Loucy (cell line): ENCODE measurements around the gene MAB21L4.

Source experiments
- H2AFZ ChIP-seq: fragments of 200-600 bp; sonication (generic); 2 replicates; pipeline ENCODE4 v1.6.0; 2016; ENCODE audit warnings: antibody characterized with exemption, mild to moderate bottlenecking, low read length, moderate library complexity
- H3F3A ChIP-seq: fragments of 200-600 bp; 2 replicates; pipeline ENCODE4 v1.6.0; 2016; ENCODE audit warnings: antibody characterized with exemption, low read depth, mild to moderate bottlenecking
- H3K27me3 ChIP-seq: fragments of 200-600 bp; sonication (generic); 2 replicates; pipeline ENCODE4 v1.6.1; 2014; ENCODE audit warnings: low read length, mild to moderate bottlenecking; ENCODE audit not compliant: insufficient read depth, poor library complexity, severe bottlenecking
- H3K36me3 ChIP-seq: fragments of 200-600 bp; sonication (generic); 2 replicates; pipeline ENCODE4 v1.6.1; 2016; ENCODE audit warnings: low read length; ENCODE audit not compliant: insufficient read depth
- H3K4me1 ChIP-seq: fragments of 200-600 bp; sonication (generic); 2 replicates; pipeline ENCODE4 v1.5.1; 2014; ENCODE audit warnings: low read length, mild to moderate bottlenecking; ENCODE audit not compliant: insufficient read depth, poor library complexity, severe bottlenecking
- H3K4me2 ChIP-seq: fragments of 200-600 bp; sonication (generic); 2 replicates; pipeline ENCODE4 v1.6.0; 2014; ENCODE audit warnings: antibody characterized with exemption, low read length, low read depth, mild to moderate bottlenecking; ENCODE audit not compliant: poor library complexity, severe bottlenecking
- H3K4me3 ChIP-seq: fragments of 200-600 bp; sonication (generic); 2 replicates; pipeline ENCODE4 v1.5.1; 2014; ENCODE audit warnings: low read length, mild to moderate bottlenecking, mixed read lengths; ENCODE audit not compliant: poor library complexity, severe bottlenecking
- H3K79me2 ChIP-seq: fragments of 200-600 bp; sonication (generic); 2 replicates; pipeline ENCODE4 v1.6.1; 2014; ENCODE audit warnings: low read length; ENCODE audit not compliant: insufficient read depth
- H3K9ac ChIP-seq: fragments of 200-600 bp; sonication (generic); 2 replicates; pipeline ENCODE4 v1.6.0; 2014; ENCODE audit warnings: mild to moderate bottlenecking, low read depth, low read length, moderate library complexity; ENCODE audit not compliant: poor library complexity, severe bottlenecking
- H3K9me2 ChIP-seq: fragments of 200-600 bp; sonication (generic); replicated peaks from 2 replicates; pipeline ENCODE4 v1.6.1; 2016; ENCODE audit warnings: low read depth, low read length, mixed read lengths
- H3K9me3 ChIP-seq: fragments of 200-600 bp; sonication (generic); 2 replicates; pipeline ENCODE4 v1.6.1; 2014; ENCODE audit warnings: mild to moderate bottlenecking, antibody characterized with exemption, low read length, low read depth; ENCODE audit not compliant: insufficient read depth
- H4K20me1 ChIP-seq: fragments of 200-600 bp; sonication (generic); 2 replicates; pipeline ENCODE4 v1.6.0; 2014; ENCODE audit warnings: antibody characterized with exemption, low read length, mild to moderate bottlenecking; ENCODE audit not compliant: insufficient read depth, poor library complexity, severe bottlenecking
- EZH2phosphoT487 ChIP-seq: fragments of 200-600 bp; IDR thresholded peaks from 2 replicates; pipeline ENCODE4 v1.6.1; 2018; ENCODE audit warnings: antibody characterized with exemption, mild to moderate bottlenecking, moderate library complexity, borderline replicate concordance
- TF ChIP-seq, protein P1 (sequence below): fragments of 200-600 bp; sonication (generic); conservative IDR thresholded peaks from 2 replicates; pipeline ENCODE4 v1.5.1; 2014; ENCODE audit warnings: mild to moderate bottlenecking, antibody characterized with exemption, low read length

The MAB21L4 gene

DNA sequence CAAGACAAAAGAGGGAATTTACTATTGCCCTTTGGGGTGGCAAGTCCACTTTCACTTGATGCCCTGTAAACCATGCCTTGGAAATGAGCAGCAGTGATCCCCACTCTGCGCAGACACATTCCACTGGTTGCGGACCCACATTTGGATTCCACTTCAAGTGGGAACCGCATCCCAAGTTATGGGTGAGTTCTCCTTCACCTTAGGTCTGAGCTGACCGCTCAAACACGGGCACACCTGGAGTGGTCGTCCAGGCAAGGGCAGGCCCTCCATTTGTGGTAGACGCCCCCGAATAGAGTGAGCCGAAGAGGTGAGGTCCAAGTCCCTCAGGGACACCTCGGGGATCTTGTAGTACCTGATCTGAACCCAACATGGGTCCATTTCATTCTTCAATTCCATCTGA is 37.1 kb downstream of the MAB21L4 start:
- no peak for TF ChIP-seq EZH2phosphoT487
- TF ChIP-seq, protein P1, sequence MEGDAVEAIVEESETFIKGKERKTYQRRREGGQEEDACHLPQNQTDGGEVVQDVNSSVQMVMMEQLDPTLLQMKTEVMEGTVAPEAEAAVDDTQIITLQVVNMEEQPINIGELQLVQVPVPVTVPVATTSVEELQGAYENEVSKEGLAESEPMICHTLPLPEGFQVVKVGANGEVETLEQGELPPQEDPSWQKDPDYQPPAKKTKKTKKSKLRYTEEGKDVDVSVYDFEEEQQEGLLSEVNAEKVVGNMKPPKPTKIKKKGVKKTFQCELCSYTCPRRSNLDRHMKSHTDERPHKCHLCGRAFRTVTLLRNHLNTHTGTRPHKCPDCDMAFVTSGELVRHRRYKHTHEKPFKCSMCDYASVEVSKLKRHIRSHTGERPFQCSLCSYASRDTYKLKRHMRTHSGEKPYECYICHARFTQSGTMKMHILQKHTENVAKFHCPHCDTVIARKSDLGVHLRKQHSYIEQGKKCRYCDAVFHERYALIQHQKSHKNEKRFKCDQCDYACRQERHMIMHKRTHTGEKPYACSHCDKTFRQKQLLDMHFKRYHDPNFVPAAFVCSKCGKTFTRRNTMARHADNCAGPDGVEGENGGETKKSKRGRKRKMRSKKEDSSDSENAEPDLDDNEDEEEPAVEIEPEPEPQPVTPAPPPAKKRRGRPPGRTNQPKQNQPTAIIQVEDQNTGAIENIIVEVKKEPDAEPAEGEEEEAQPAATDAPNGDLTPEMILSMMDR, result no peak
- H3K9me3 ChIP-seq, result peaks cover 11% of the 10 kb centered on the region; the same call in 1 of the 2 replicates
- H3K9me2 ChIP-seq, result no peaks in the 10 kb centered on the region

DNA sequence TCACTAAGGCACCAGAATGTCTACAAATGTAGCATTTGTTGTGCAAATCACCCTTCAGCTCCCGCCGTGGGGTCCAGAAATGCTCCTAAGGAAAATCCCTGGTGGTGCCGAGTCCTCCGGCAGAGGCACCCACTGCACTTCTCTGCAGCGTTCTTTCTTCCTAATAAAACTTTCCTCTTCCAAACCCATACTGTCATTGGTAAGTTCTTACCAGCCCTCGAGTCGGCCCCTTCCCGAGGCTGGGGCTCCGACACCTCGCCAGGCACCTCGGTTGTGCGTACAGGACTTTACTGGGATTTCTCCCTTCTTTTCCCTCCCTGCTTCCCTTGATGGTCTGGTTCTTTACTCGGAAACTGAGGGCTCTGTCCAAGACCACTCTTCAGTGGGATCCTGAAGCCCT is 37.6 kb downstream of the MAB21L4 start:
- Histone ChIP-seq H3K4me2 (no peak overlapping the region), H3K9me3 (peaks cover 11% of the 10 kb centered on the region; the same call in 1 of the 2 replicates), H3K9me2 (no peaks in the 10 kb centered on the region), H3K4me3 (no peak overlapping the region), H3K79me2 (no peaks in the 10 kb centered on the region), H2AFZ (no peak overlapping the region), H3F3A (no peaks in the 10 kb centered on the region), H3K4me1 (no peaks in the 10 kb centered on the region), H3K36me3 (no peaks in the 10 kb centered on the region), H4K20me1 (no peaks in the 10 kb centered on the region), H3K9ac (no peak overlapping the region), H3K27me3 (no peaks in the 10 kb centered on the region)
- no peak for TF ChIP-seq EZH2phosphoT487
- TF ChIP-seq, protein P1, result no peak

More for the DNA sequence above, 37.1 kb downstream of the MAB21L4 start:
- Histone ChIP-seq H3K36me3 (no peaks in the 10 kb centered on the region), H3K4me1 (no peaks in the 10 kb centered on the region), H4K20me1 (no peaks in the 10 kb centered on the region), H3K9ac (no peak overlapping the region), H3K4me2 (no peak overlapping the region), H2AFZ (no peak overlapping the region), H3F3A (no peaks in the 10 kb centered on the region), H3K27me3 (no peaks in the 10 kb centered on the region), H3K79me2 (no peaks in the 10 kb centered on the region), H3K4me3 (no peak overlapping the region)

DNA sequence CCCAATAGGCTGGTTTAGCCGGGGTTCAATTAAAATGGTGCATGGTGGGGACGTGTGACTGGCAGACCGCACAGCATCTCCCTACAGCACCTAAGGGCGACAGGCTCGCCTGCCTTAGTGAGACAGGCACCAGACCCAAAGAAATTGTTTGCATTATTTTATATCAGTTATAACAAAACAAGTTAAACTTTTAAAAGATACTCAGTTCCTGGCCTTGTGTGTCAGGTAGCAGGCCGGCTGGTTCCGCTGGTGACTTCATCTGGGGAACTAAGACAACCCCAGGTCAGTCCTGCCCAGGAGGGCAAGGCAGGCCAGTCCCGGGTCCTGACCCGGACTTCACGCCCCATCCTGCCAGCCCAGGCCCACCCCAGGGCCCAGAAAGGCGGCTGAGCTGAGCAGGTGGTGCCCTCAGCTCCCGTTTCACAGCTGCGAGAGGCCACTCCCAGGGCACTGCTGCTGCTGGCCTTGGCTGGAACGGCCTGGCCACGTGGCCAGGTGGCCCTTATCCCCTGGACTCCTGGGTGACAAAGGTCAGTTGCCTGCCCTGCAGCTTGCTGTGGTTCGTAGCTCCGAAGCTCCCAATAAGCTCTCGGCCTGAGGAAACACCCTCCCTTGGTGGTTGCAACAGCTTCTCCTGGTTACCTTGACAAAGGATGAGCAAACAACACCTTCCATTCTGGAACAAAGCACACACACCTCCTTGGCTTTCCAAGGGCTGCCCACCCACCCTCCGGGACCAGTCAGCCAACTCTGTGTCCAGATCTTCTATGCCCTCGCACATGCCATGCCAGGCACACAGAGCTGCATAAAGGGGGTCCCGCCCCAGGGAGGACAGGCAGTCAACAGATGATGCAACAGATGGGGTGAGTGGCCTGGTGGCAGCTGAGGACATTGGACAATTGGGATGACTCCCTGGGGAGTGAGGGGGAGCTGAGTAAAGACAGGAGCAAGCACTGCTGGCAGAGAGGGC is 38.6 kb downstream of the MAB21L4 start:
- no peaks in the 10 kb centered on the region for H3K79me2 ChIP-seq
- H3K4me1 ChIP-seq, result no peaks in the 10 kb centered on the region
- peaks cover 11% of the 10 kb centered on the region; the same call in 1 of the 2 replicates for H3K9me3 ChIP-seq
- H3K9ac ChIP-seq, result no peak overlapping the region
- H3K4me3 ChIP-seq, result no peak overlapping the region
- H3K27me3 ChIP-seq, result no peaks in the 10 kb centered on the region
- no peaks in the 10 kb centered on the region for H3K36me3 ChIP-seq
- TF ChIP-seq, protein P1, result no peak
- TF ChIP-seq EZH2phosphoT487, result no peak
- H3K9me2 ChIP-seq, result no peaks in the 10 kb centered on the region
- no peak overlapping the region for H2AFZ ChIP-seq
- no peaks in the 10 kb centered on the region for H4K20me1 ChIP-seq
- no peaks in the 10 kb centered on the region for H3F3A ChIP-seq
- no peak overlapping the region for H3K4me2 ChIP-seq
